GM12874 (cell line): ENCODE results near the gene RAB3C.

Experiments used
- CTCF ChIP-seq: IDR thresholded peaks from 2 replicates; pipeline ENCODE4 v1.5.1; 2011; ENCODE audit warnings: low read depth, mild to moderate bottlenecking, control low read depth, low read length, moderate library complexity; ENCODE audit not compliant: insufficient read depth

Gene RAB3C

DNA sequence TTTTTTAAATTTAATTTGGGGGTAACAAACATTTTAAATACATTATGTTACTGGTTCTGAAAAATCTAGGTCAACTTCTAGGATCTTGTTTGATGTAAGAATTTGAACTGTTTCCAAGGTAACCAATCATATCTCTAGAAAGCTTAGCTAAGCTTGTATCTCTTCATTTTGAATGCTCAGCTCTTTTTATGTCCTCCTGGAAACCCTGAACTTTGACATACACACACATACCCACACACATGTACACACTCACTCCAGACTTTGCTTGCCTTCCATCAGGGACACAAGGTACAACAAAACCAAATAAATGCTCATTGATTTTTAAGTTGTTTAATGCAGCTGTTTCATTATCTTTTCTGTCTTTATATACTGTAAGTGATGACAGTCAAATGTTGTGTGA is 178.5 kb downstream of the RAB3C start:
- TF ChIP-seq CTCF: no peak

DNA sequence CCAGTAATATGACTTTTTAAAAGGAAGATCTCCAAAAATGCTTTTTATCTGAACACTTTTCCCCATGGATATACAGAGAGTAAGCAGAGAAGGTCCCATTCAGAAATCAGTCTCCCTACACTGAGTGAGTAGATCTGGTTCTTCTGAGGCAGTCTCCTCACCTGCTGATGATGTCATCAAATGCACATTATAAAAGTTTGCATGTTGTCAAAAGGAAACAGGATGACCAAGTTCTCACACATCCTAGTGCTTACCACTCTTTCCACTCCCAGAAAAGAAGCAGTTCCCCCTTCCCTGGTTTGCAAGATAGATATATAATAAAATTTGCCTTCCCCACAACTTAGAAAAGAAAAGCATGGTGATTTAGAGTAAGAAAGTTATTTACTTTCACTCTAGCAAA is 180.5 kb downstream of the RAB3C start:
- no peak for TF ChIP-seq CTCF

GRCh38 chr5:58764199-58764598 is 181.3 kb downstream of the RAB3C start:
- TF ChIP-seq CTCF: no peak

- no peak for TF ChIP-seq CTCF
These were observed 182.2 kb downstream of the RAB3C start for GRCh38 chr5:58765058-58765457.

- TF ChIP-seq CTCF: no peak
These were observed 184.2 kb downstream of the RAB3C start for GRCh38 chr5:58767104-58767503.

- TF ChIP-seq CTCF: no peak
These were observed 187.3 kb downstream of the RAB3C start for GRCh38 chr5:58770136-58770535.

DNA sequence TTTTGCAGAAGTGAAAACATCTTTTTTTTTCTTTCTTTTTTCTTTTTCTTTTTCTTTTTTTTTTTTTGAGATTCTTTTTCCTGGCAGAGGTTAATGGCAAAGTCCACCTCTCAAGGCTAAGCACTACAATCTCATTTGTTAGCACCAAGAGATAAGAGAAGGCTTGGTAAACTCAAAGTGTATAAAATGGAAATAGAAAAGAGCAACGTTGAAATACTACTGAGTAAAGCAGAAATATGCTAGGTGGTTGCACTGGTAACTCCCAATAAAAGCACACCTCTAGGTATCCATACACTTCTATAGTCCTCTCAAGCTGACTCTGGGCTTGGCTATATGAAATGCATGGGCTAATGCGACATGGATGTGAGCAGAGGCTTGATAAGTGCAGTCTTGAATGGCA is 188.9 kb downstream of the RAB3C start:
- TF ChIP-seq CTCF: no peak
